Skeletal muscle tissue (tissue), 4 donors: Measurements from ENCODE around the gene TNIP1. TPM values are rescaled to one million over a fixed set of nuclear protein-coding genes. Genes with fewer than 3 reads are reported as not detected.

ENCODE experiments used
- H3K27ac ChIP-seq: one replicate; pipeline ENCODE4 v1.7.0; 2013; ENCODE audit warnings: mild to moderate bottlenecking, low read depth, low read length, inconsistent platforms
- H3K27me3 ChIP-seq, 3 donors: one replicate each; pipeline ENCODE4 v1.7.0; 2013; ENCODE audit warnings: low read length in 3 of 3; ENCODE audit not compliant: control insufficient read depth in 3 of 3, insufficient read depth in 3 of 3
- H3K36me3 ChIP-seq, 3 donors: one replicate each; pipeline ENCODE4 v1.7.0; 2013; ENCODE audit warnings: low read length in 3 of 3; ENCODE audit not compliant: control insufficient read depth in 3 of 3, insufficient read depth in 3 of 3
- H3K4me1 ChIP-seq, 3 donors: one replicate each; pipeline ENCODE4 v1.7.0; 2013; ENCODE audit warnings: low read length in 3 of 3, mild to moderate bottlenecking in 3 of 3; ENCODE audit not compliant: control insufficient read depth in 3 of 3, insufficient read depth in 3 of 3
- H3K4me3 ChIP-seq, 3 donors: one replicate each; pipeline ENCODE4 v1.7.0; 2013; ENCODE audit warnings: low read length in 3 of 3
- H3K9ac ChIP-seq, 3 donors: one replicate each; pipeline ENCODE4 v1.7.0; 2013; ENCODE audit warnings: low read length in 3 of 3, mild to moderate bottlenecking in 3 of 3, moderate library complexity in 2 of 3, low read depth in 1 of 3
- H3K9me3 ChIP-seq, 3 donors: one replicate each; pipeline ENCODE4 v1.7.0; 2013; ENCODE audit warnings: low read length in 3 of 3; ENCODE audit not compliant: control insufficient read depth in 3 of 3
- total RNA-seq: library from RNA; depleted of rRNA; stranded (reverse); fragments of >200 nt; gene quantifications from one replicate; pipeline ENCODE4 v1.2.3, GENCODE V29; 2014
- donor health status: Osteomylitis.

The TNIP1 gene
- total RNA-seq, 1 donor from 2014 or later: 42.8 TPM

GRCh38 chr5:151051066-151051930 lies 29.5 kb downstream of the TNIP1 start:
- H3K36me3 ChIP-seq: peaks cover 55 to 81% (median 78%) of the 10 kb centered on the region in 3 donors
- no peak overlapping the region for H3K27ac ChIP-seq
- no peak overlapping the region for H3K4me3 ChIP-seq
- no peaks in the 10 kb centered on the region for H3K27me3 ChIP-seq
- H3K4me1 ChIP-seq: peaks cover 15 to 36% (median 28%) of the 10 kb centered on the region in 3 donors
- peak overlapping the region in 2 of 3 donors; percentile 22 to 58 for H3K9ac ChIP-seq
- H3K9me3 ChIP-seq: no peaks in the 10 kb centered on the region

GRCh38 chr5:151048526-151048925 lies 32.3 kb downstream of the TNIP1 start:
- no peaks in the 10 kb centered on the region for H3K9me3 ChIP-seq
- H3K4me1 ChIP-seq: peaks cover 10 to 26% (median 20%) of the 10 kb centered on the region in 3 donors
- no peak overlapping the region for H3K27ac ChIP-seq
- H3K9ac ChIP-seq: no peak overlapping the region
- H3K36me3 ChIP-seq: peaks cover 55 to 72% (median 67%) of the 10 kb centered on the region in 3 donors
- H3K27me3 ChIP-seq: no peaks in the 10 kb centered on the region
- no peak overlapping the region for H3K4me3 ChIP-seq

- Histone ChIP-seq H3K36me3 (peaks cover 53 to 70% (median 67%) of the 10 kb centered on the region in 3 donors), H3K4me3 (no peak overlapping the region), H3K4me1 (peaks cover 8 to 24% (median 17%) of the 10 kb centered on the region in 3 donors), H3K27me3 (no peaks in the 10 kb centered on the region), H3K9me3 (no peaks in the 10 kb centered on the region), H3K27ac (no peak overlapping the region), H3K9ac (peak overlapping the region in 1 of 3 donors; percentile 10)
These were observed 32.9 kb downstream of the TNIP1 start for GRCh38 chr5:151047814-151048425.

GRCh38 chr5:151042453-151043093 lies 38.3 kb downstream of the TNIP1 start:
- Histone ChIP-seq H3K4me3 (no peak overlapping the region), H3K4me1 (peaks cover 32 to 55% (median 52%) of the 10 kb centered on the region in 3 donors), H3K36me3 (peaks cover 53 to 55% (median 54%) of the 10 kb centered on the region in 3 donors), H3K27me3 (no peaks in the 10 kb centered on the region), H3K27ac (peak overlapping the region; percentile 94), H3K9me3 (no peaks in the 10 kb centered on the region), H3K9ac (peak overlapping the region in 1 of 3 donors; percentile 71)

- Histone ChIP-seq H3K36me3 (peaks cover 50 to 54% (median 50%) of the 10 kb centered on the region in 3 donors), H3K9me3 (no peaks in the 10 kb centered on the region), H3K27me3 (no peaks in the 10 kb centered on the region), H3K27ac (peak overlapping the region; percentile 94), H3K9ac (peak overlapping the region in 1 of 3 donors; percentile 71), H3K4me3 (no peak overlapping the region), H3K4me1 (peaks cover 41 to 63% (median 60%) of the 10 kb centered on the region in 3 donors)
These were observed 39.1 kb downstream of the TNIP1 start for GRCh38 chr5:151041577-151042268.

- H3K27me3 ChIP-seq: no peaks in the 10 kb centered on the region
- no peaks in the 10 kb centered on the region for H3K9me3 ChIP-seq
- H3K9ac ChIP-seq: peak overlapping the region in 2 of 3 donors; percentile 32 to 71
- H3K27ac ChIP-seq: peak overlapping the region; percentile 94
- H3K36me3 ChIP-seq: peaks cover 46 to 57% (median 52%) of the 10 kb centered on the region in 3 donors
- peaks cover 43 to 66% (median 62%) of the 10 kb centered on the region in 3 donors for H3K4me1 ChIP-seq
- H3K4me3 ChIP-seq: peak overlapping the region in 1 of 3 donors; percentile 49
These were observed 40.6 kb downstream of the TNIP1 start for GRCh38 chr5:151040211-151040747.

- Histone ChIP-seq H3K27me3 (no peaks in the 10 kb centered on the region), H3K4me3 (peak overlapping the region in 2 of 3 donors; percentile 15 to 49), H3K27ac (peak overlapping the region; percentile 94), H3K9ac (peak overlapping the region; percentile 32 to 71 (median 54)), H3K4me1 (peaks cover 43 to 66% (median 62%) of the 10 kb centered on the region in 3 donors), H3K36me3 (peaks cover 49 to 59% (median 55%) of the 10 kb centered on the region in 3 donors), H3K9me3 (no peaks in the 10 kb centered on the region)
These were observed 41.2 kb downstream of the TNIP1 start for GRCh38 chr5:151039665-151040064.

GRCh38 chr5:151038801-151039238 lies 42.0 kb downstream of the TNIP1 start:
- no peaks in the 10 kb centered on the region for H3K27me3 ChIP-seq
- peaks cover 43 to 66% (median 62%) of the 10 kb centered on the region in 3 donors for H3K4me1 ChIP-seq
- peak overlapping the region; percentile 94 for H3K27ac ChIP-seq
- peak overlapping the region in 2 of 3 donors; percentile 6 to 41 for H3K4me3 ChIP-seq
- peaks cover 54 to 64% (median 61%) of the 10 kb centered on the region in 3 donors for H3K36me3 ChIP-seq
- peak overlapping the region; percentile 39 to 71 (median 54) for H3K9ac ChIP-seq
- H3K9me3 ChIP-seq: no peaks in the 10 kb centered on the region

GRCh38 chr5:151038412-151038745 lies 42.5 kb downstream of the TNIP1 start:
- Histone ChIP-seq H3K4me3 (peak overlapping the region in 2 of 3 donors; percentile 6 to 41), H3K9ac (peak overlapping the region; percentile 27 to 71 (median 39)), H3K27ac (peak overlapping the region; percentile 94), H3K36me3 (peaks cover 58 to 67% (median 64%) of the 10 kb centered on the region in 3 donors), H3K4me1 (peaks cover 43 to 66% (median 62%) of the 10 kb centered on the region in 3 donors), H3K27me3 (no peaks in the 10 kb centered on the region), H3K9me3 (no peaks in the 10 kb centered on the region)
